Esophagus squamous epithelium (tissue), 5 donors: Measurements from ENCODE around the gene GOLGA1. TPM values are rescaled to one million over a fixed set of nuclear protein-coding genes. Genes with fewer than 3 reads are reported as not detected.
A peak's percentile ranks its signal among the peaks of the same experiment; 100 is the strongest.

Experiments used
- DNase-seq: peaks from one replicate; lab custom pipeline; 2025; lab: John Stamatoyannopoulos, UW
- H3K27ac ChIP-seq, 4 donors: fragments of 200-600 bp; sonication (generic); one replicate each; pipeline ENCODE4 v1.5.1; 2016 to 2019; ENCODE audit warnings: mild to moderate bottlenecking in 1 of 4
- H3K27me3 ChIP-seq, 4 donors: fragments of 200-600 bp; sonication (generic); 1 replicate in 3 of 4; 2 replicates in 1 of 4; pipeline versions ENCODE4 v1.5.1 to v1.6.0; 2017 to 2021; ENCODE audit warnings: antibody characterized with exemption in 1 of 4
- H3K36me3 ChIP-seq, 3 donors: fragments of 200-600 bp; sonication (generic); one replicate each; pipeline ENCODE4 v1.5.1; 2016 to 2019
- H3K4me1 ChIP-seq, 3 donors: fragments of 200-600 bp; sonication (generic); one replicate each; pipeline ENCODE4 v1.5.1; 2017 to 2019
- H3K4me3 ChIP-seq, 4 donors: fragments of 200-600 bp; sonication (generic); 1 replicate in 3 of 4; 2 replicates in 1 of 4; pipeline ENCODE4 v1.5.1; 2016 to 2019; ENCODE audit warnings: mild to moderate bottlenecking in 2 of 4, moderate library complexity in 1 of 4
- H3K9me3 ChIP-seq, 3 donors: fragments of 200-600 bp; sonication (generic); one replicate each; pipeline ENCODE4 v1.5.1; 2016 to 2019
- CTCF ChIP-seq, 6 experiments: fragments of 450-650 bp in 4 of 6; fragments of 200-600 bp in 2 of 6; sonication (generic) in 2 of 6; IDR thresholded peaks; one replicate each; pipeline ENCODE4 v1.5.1; 2016 to 2019; ENCODE audit warnings: antibody characterized with exemption in 6 of 6, mild to moderate bottlenecking in 4 of 6, moderate library complexity in 4 of 6
- POLR2A ChIP-seq, 4 donors: fragments of 450-650 bp; IDR thresholded peaks; one replicate each; pipeline ENCODE4 v1.6.1; 2017; ENCODE audit warnings: antibody characterized with exemption in 4 of 4, mild to moderate bottlenecking in 4 of 4, moderate library complexity in 3 of 4
- WGBS, 2 donors: methylation state at CpG; one replicate each; pipeline ENCODE4 v1.1.5; 2018; 5-methylcytosine and 5-hydroxymethylcytosine counted together
- intact Hi-C: fragments of 100-400 bp; cut with DNase I; formaldehyde crosslinking; loops from one replicate; pipeline ENCODE4 v1.15.0; 2022
- total RNA-seq, 4 donors: library from RNA; depleted of rRNA; stranded (reverse); fragments of >200 nt; gene quantifications; one replicate each; pipeline ENCODE4 v1.1.0, GENCODE V29; 2016
- donor health status: DM: yes; HTN: yes; CAD: no.

The GOLGA1 gene
- total RNA-seq, 4 donors from 2014 or later, result 11.9 to 18.8 (median 14.8) TPM

- WGBS, 2 donors, result 31 to 41% methylated on average over 6 to 7 of the region's 7 CpGs
- TF ChIP-seq POLR2A (IDR thresholded peaks at IDR 0.05), result no peak
- TF ChIP-seq CTCF (IDR thresholded peaks at IDR 0.05), result no peak
- Histone ChIP-seq H3K9me3 (no peaks in the 10 kb centered on the region), H3K27me3 (no peaks in the 10 kb centered on the region), H3K4me1 (peaks cover 32 to 71% (median 51%) of the 10 kb centered on the region in 3 donors), H3K27ac (peak overlapping the region; percentile 93 to 97 (median 94)), H3K4me3 (peak overlapping the region in 3 of 4 donors; percentile 70 to 99 (median 89)), H3K36me3 (peaks cover 7 to 26% (median 14%) of the 10 kb centered on the region in 3 donors)
- no peak for DNase-seq
- intact Hi-C loops, result no loop called here
Observed at GRCh38 chr9:124863371-124863871, 77.5 kb downstream of the GOLGA1 start.

GRCh38 chr9:124861342-124862229 lies 79.3 kb downstream of the GOLGA1 start, which contains the start of the genes ARPC5L and RPL35:
Gene ARPC5L (plus strand): TSS chr9:124862130. CDS start chr9:124869291, 7,161 bp downstream.
Gene RPL35 (minus strand): TSS chr9:124861957. CDS start chr9:124861912, 45 bp downstream.
- DNase-seq, result peak; percentile 82
- H3K27me3 ChIP-seq, result no peaks in the 10 kb centered on the region
- H3K4me3 ChIP-seq, result peak within 1 kb of the TSS; percentile 70 to 99 (median 87)
- peaks cover 32 to 75% (median 44%) of the 10 kb centered on the region in 3 donors for H3K4me1 ChIP-seq
- intact Hi-C loops, result no loop called here
- WGBS, 2 donors, result 0 to 2% methylated on average over 13 to 22 of the region's 92 CpGs
- peak within 1 kb of the TSS; percentile 93 to 97 (median 94) for H3K27ac ChIP-seq
- no peaks in the 10 kb centered on the region for H3K9me3 ChIP-seq
- H3K36me3 ChIP-seq, result peaks cover 16 to 44% (median 28%) of the 10 kb centered on the region in 3 donors
- peak in 4 of 6 experiments; percentile 7 to 39 (median 28) for TF ChIP-seq CTCF (IDR thresholded peaks at IDR 0.05)
- TF ChIP-seq POLR2A (IDR thresholded peaks at IDR 0.05), result peak in 2 of 4 donors; percentile 86 to 94

GRCh38 chr9:124860582-124861341 lies 80.1 kb downstream of the GOLGA1 start:
- 1 to 9% methylated on average over 7 to 10 of the region's 12 CpGs for WGBS, 2 donors
- peaks cover 32 to 75% (median 44%) of the 10 kb centered on the region in 3 donors for H3K4me1 ChIP-seq
- H3K9me3 ChIP-seq, result no peaks in the 10 kb centered on the region
- peak overlapping the region; percentile 93 to 97 (median 94) for H3K27ac ChIP-seq
- no peak for DNase-seq
- H3K27me3 ChIP-seq, result no peaks in the 10 kb centered on the region
- no peak for TF ChIP-seq CTCF (IDR thresholded peaks at IDR 0.05)
- TF ChIP-seq POLR2A (IDR thresholded peaks at IDR 0.05), result no peak
- intact Hi-C loops, result no loop called here
- peak overlapping the region; percentile 70 to 99 (median 87) for H3K4me3 ChIP-seq
- peaks cover 18 to 51% (median 28%) of the 10 kb centered on the region in 3 donors for H3K36me3 ChIP-seq

GRCh38 chr9:124859803-124860581 lies 80.9 kb downstream of the GOLGA1 start:
- intact Hi-C loops, result loop anchor here (10.0 kb wide), 1 partner anchor 285 kb away; the partner anchor contains the start of gene SCAI
- DNase-seq, result no peak
- no peaks in the 10 kb centered on the region for H3K9me3 ChIP-seq
- H3K4me1 ChIP-seq, result peaks cover 32 to 75% (median 44%) of the 10 kb centered on the region in 3 donors
- H3K27me3 ChIP-seq, result no peaks in the 10 kb centered on the region
- peak overlapping the region; percentile 70 to 99 (median 87) for H3K4me3 ChIP-seq
- peaks cover 18 to 51% (median 28%) of the 10 kb centered on the region in 3 donors for H3K36me3 ChIP-seq
- WGBS, 2 donors, result 16 to 22% methylated on average over 2 to 10 of the region's 10 CpGs
- H3K27ac ChIP-seq, result peak overlapping the region; percentile 93 to 97 (median 94)
- no peak for TF ChIP-seq CTCF (IDR thresholded peaks at IDR 0.05)
- no peak for TF ChIP-seq POLR2A (IDR thresholded peaks at IDR 0.05)
